AG09319 (cell line): ENCODE data around the gene CCDC184.

Experiments
- DNase-seq: peaks from one replicate; pipeline ENCODE4 v3.0.0-alpha.2; 2010; ENCODE audit warnings: low read depth; ENCODE audit errors: extremely low read depth
- CTCF ChIP-seq: IDR thresholded peaks from 2 replicates; pipeline ENCODE4 v1.5.1; 2011; ENCODE audit warnings: low read depth, mild to moderate bottlenecking, inconsistent platforms, low read length, moderate library complexity

Gene CCDC184

GRCh38 chr12:48165089-48165981 lies 18.1 kb upstream of the CCDC184 start:
- DNase-seq, result no peak
- TF ChIP-seq CTCF, result peak; percentile 94

- TF ChIP-seq CTCF, result no peak
- no peak for DNase-seq
Observed at GRCh38 chr12:48169011-48169410, 14.4 kb upstream of the CCDC184 start.

GRCh38 chr12:48175613-48176416 lies 7.6 kb upstream of the CCDC184 start:
- no peak for DNase-seq
- no peak for TF ChIP-seq CTCF

- no peak for DNase-seq
- TF ChIP-seq CTCF, result no peak
Observed at GRCh38 chr12:48176417-48176751, 7.1 kb upstream of the CCDC184 start.

GRCh38 chr12:48177982-48178381 lies 5.5 kb upstream of the CCDC184 start:
- DNase-seq, result no peak
- no peak for TF ChIP-seq CTCF

GRCh38 chr12:48179466-48179865 lies 4.0 kb upstream of the CCDC184 start:
- no peak for TF ChIP-seq CTCF
- DNase-seq, result no peak

- no peak for TF ChIP-seq CTCF
- no peak for DNase-seq
Observed at GRCh38 chr12:48180424-48180823, 3.0 kb upstream of the CCDC184 start.
